HG03097 (cell line): ENCODE data around the gene GRAMD1B.
"Not testable (repeated sequence)": the region's sequence is repeated elsewhere in the genome, so short reads cannot be mapped to it uniquely, and the experiment has no call there.

Source experiments
- ATAC-seq: cut with Tn5 transposase; IDR thresholded peaks from one replicate; pipeline ENCODE4 v1.9.1; 2021; ENCODE audit not compliant: unreplicated experiment, low FRiP score

GRAMD1B gene

GRCh38 chr11:123494195-123495050 lies 64.4 kb downstream of the GRAMD1B start:
- no peak for ATAC-seq

GRCh38 chr11:123504401-123504800 lies 74.3 kb downstream of the GRAMD1B start:
- ATAC-seq: no peak

GRCh38 chr11:123505546-123506299 lies 75.7 kb downstream of the GRAMD1B start:
- peak; percentile 82 for ATAC-seq

DNA sequence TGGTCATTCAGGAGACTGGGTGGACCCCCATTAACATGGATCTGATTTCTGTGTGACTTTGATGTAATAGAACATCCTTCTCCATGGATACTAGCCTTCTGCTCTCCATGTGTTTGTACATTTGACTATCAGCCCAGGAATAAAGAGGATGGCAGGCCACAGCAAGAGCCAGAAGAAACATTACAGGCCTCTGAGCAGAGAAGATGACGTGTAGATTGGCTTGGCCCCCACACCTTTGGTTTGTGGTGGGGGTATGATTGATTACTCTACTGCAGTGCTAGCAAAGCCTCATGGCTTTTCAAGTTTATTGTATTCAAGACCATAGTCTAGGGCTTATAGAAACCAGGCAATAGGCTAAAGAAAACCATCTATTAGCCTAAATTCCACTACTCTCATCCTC lies 77.0 kb downstream of the GRAMD1B start:
- no peak for ATAC-seq

- ATAC-seq: no peak
Observed at GRCh38 chr11:123509737-123510578, 79.9 kb downstream of the GRAMD1B start.

GRCh38 chr11:123510579-123510905 lies 80.5 kb downstream of the GRAMD1B start:
- ATAC-seq: no peak

DNA sequence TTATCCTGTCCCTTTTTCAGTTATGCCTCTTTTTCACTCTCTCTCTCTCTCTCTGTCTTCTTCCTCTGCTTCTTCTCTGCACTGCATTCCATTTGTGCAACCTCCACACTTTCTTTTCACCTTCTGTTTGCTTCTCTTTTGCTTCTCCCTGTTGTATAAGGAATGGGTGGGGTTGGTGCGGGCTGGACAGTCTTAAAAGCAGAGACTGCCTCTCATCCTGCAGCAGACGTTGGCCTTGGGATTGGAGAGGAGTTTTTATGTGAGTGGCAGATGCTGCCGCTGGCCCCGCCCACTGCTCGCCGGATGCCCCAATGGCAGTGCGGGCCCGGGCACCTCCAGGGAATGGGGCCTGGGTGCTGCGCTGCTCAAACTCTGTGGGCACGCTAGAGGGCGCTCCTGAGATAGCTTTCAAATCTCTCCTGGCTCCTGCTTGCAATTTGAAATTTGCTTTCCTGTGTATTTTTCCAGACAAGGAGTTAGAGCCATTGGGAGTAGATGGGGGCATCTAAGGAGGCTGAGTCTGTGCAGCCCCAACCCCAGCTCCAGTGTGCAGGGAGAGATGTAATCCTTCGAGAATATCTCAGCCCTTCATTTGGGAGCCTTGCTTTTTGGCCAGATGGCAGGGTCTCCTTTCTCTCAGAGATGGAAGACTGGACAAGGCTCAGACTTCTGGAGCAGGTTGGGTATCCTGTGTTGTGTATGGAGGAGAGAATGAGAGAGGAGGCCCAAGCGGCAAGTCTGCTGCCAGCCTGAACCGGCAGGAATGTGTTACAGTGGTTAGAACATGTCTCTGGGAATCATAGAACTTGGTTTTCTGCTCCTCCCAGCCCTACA lies 81.2 kb downstream of the GRAMD1B start:
- ATAC-seq: peak; percentile 82

DNA sequence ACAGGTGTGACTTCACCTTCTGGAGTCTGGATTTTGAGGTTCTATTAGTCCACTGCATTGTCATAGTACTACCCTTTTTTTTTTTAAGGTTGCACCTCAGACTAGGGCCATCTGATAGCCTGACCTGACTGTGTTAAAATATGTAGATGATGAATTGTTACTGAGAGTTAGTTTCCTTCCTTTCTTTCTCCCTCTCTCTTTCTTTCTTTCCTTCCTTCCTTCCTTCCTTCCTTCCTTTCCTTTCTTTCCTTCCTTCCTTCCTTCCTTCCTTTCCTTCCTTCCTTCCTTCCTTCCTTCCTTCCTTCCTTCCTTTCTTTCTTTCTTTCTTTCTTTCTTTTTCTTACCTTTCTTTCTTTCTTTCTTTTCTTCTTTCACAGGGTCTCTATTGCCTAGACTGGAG lies 83.2 kb downstream of the GRAMD1B start:
- ATAC-seq: not testable (repeated sequence)

- no peak for ATAC-seq
Observed at GRCh38 chr11:123516238-123516637, 86.2 kb downstream of the GRAMD1B start.

- ATAC-seq: no peak
Observed at GRCh38 chr11:123517559-123518364, 87.7 kb downstream of the GRAMD1B start.

- ATAC-seq: no peak
Observed at GRCh38 chr11:123518496-123519054, 88.5 kb downstream of the GRAMD1B start.

DNA sequence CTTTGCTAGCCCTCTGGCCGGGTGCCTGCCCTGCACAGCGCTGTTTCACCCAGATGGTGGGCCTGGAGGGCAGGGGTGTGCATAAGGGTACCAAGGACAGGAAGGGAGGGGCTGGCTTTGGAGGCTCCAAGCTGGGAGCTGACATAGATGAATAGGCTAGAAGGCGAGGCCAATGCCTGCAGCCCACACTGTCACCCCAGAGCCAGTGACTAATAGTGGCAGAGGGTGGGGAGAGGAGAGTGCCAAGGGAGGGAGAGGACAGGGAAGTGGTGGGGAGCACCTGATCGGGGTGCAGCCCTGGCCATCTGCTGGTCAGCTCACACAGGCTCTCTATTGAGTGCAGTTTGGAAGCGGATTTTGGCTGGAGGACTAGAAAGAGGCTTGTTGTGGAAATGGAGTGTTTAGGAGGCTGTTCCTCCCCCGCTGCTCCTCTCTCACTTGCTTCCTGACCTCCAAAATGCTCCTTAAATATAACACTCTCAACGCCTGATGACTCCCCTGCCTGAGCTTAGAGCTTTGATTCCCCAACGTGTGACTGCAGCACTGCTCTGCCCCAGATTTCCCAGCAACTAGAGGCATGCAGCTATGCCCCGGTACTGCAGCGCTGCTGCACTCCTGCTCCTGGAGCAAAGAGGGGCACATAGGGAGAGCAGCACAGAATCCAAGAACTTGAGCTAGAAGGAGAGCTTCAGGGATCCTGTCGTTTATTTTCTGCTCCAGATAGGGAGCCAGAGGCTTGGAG lies 89.2 kb downstream of the GRAMD1B start:
- no peak for ATAC-seq

- ATAC-seq: no peak
Observed at GRCh38 chr11:123519797-123520193, 89.7 kb downstream of the GRAMD1B start.

DNA sequence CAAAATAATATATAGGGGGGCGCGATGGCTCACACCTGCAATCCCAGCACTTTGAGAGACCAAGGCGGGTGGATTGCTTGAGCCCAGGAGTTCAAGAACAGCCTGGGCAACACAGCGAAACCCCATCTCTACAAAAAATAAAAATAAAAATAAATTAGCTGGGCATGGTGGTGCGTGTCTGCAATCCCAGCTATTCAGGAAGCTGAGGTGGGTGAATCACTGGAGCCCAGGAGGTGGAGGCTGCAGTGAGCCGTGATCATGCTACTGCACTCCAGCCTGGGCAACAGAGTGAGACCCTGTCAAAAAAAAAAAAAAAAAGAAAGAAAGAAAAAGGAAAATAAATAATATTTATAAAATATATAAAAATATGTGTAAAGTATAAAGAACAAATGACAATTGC lies 90.4 kb downstream of the GRAMD1B start:
- ATAC-seq: not testable (repeated sequence)

GRCh38 chr11:123521001-123521400 lies 90.9 kb downstream of the GRAMD1B start:
- ATAC-seq: no peak

DNA sequence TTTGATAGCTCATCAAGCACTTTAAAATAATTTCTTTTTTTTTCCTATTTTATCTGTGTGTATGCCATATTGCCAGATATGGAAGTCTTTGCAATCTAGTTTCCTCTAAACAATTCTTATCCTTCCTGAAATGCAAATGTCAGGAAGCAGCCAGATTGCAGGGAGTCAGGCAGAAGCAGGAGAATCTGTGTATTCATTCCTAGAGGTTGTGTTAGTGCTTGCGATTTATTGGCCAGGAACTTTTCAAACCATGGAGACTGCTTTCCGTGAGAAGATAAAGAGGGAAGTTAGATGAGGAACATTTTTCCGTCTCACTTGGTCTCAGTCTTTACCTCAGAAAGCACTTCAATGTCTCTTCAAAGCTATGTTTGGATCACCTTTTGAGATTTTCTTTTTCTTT lies 91.9 kb downstream of the GRAMD1B start:
- ATAC-seq: no peak

DNA sequence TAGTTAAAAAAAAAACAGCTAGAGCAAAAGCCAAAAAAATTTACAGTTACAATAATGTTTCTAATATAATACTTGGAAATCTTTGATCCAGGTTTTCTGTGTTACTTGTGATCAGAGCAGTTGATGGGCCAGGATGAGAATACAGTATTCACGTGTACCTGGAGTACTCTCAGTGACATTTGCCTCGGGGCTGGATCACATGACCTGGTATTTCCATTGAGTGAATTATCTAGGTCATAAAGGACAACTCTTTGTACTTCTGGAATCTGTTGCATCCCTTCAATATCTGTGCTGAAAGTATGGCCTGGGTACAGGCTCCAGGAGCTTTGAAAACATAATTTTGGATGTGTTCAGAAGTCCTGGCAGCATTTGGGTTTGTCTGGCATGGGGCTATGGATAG lies 93.5 kb downstream of the GRAMD1B start:
- ATAC-seq: no peak

DNA sequence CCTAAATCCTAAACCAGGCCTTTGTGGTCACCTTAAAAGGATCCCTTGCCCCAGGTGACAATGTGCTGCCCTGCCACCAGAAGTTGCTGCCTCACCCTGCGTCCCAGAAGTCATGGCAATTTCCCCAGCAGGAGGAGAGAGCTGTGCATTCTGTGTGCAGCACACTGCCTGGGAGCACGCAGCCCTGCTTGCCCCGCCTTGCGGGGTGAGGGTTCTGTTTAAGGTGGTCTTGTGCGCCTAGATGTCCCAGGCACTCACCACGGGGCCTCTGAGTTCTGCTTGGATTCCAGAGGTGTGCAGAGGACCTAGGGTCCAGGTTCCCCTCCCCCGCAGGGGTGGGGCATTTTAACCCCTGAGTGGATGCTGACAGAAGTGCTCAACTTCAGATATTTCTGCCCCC lies 95.0 kb downstream of the GRAMD1B start:
- ATAC-seq: no peak
